HG03565 (cell line): ENCODE data around the gene WDR31.
A peak's percentile ranks its signal among the peaks of the same experiment; 100 is the strongest.
"Not testable (repeated sequence)": the region's sequence is repeated elsewhere in the genome, so short reads cannot be mapped to it uniquely, and the experiment has no call there.

Experiments used
- ATAC-seq: cut with Tn5 transposase; IDR thresholded peaks from one replicate; pipeline ENCODE4 v1.9.1; 2021; ENCODE audit warnings: mild to moderate bottlenecking, moderate library complexity; ENCODE audit not compliant: unreplicated experiment

The WDR31 gene

DNA sequence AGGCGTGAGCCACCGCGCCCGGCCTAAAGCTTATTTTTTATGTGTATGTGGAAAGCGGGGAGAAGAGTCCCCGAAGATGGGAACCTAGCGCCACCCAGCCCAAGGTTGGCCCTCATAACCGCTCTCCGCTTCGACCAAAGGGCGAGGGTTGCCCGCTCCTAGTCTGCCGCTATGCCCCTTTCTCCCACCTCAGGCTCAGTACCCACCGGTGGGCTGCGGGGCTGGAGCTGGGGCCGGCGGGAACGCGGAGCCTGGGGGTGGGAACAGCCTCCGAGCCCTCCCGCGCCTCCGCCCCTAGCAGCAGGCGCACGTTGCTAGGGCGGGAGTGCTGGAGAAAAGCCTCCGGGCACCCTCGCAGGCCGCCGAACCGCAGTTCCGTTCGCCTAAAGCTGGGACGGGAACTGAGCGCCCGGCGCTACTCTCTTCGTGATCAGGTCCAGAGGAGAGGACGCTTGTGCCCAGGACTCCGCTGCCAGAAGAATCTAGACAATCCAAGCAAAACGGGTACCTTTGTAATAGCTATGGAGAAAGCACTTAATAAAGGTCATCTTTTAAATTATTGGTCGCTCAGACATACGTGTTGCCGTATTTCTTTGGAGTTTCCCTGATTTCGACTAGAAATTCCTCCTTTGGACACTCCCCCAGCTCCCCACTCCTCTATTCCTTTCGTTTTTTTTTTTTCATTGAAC is at the start of gene WDR31:
WDR31 (minus strand) TSS at position 265 of the 689 bp plus-strand sequence. CDS start 8,253 bp downstream, outside the sequence.
- peak; percentile 87 for ATAC-seq

DNA sequence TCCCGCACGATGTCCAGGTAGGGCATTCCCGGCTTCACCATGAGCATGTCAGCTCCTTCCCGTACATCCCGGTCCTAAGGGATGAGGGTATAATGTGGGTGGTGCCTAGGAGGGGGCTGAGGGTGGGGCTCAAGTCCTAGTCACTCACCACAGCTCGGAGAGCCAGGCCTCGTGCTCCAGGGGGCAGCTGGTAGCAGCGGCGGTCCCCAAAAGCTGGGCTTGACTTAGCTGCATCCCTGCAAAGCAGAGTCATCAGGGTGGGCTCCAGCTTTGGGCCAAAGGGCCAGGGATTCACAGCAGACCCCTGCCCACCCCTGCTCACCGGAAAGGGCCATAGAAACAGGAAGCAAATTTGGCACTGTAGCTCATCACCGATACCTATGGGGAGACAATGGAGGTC is 49.4 kb upstream of the WDR31 start:
- ATAC-seq = no peak

GRCh38 chr9:113388833-113389232 is 48.8 kb upstream of the WDR31 start:
- ATAC-seq = no peak

DNA sequence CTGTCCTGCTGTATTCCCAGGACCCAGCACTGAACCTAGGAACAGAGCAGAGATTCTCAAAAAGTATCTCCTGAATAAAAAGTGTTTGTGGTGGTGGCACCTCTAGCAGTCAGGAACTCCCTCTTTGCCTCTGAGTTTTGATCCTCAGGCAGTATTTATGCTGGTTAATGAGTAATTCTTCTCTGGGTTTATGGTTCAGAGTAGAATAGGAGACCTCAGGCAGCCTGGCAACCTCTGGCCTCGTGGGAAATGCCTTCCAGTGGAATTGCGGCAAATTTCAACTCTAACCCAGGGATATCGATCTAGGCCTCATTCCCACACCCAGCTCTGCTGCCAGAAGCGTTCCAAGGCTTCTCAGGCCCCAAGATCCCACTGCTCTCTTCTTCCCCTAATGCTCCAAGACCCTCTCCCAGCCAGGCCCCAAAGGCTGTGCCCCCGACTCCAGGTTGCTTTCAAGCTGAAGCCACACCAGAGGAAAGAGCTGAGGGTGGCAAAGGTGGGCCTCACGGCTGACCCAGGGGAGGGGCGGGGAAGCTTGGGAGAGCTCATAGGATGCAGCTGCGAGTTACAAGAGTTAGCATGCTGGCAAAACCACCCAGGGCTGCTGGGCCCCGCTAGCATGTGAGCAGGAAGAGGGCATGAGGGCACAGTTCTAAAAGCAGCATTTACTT is 47.6 kb upstream of the WDR31 start:
- no peak for ATAC-seq

DNA sequence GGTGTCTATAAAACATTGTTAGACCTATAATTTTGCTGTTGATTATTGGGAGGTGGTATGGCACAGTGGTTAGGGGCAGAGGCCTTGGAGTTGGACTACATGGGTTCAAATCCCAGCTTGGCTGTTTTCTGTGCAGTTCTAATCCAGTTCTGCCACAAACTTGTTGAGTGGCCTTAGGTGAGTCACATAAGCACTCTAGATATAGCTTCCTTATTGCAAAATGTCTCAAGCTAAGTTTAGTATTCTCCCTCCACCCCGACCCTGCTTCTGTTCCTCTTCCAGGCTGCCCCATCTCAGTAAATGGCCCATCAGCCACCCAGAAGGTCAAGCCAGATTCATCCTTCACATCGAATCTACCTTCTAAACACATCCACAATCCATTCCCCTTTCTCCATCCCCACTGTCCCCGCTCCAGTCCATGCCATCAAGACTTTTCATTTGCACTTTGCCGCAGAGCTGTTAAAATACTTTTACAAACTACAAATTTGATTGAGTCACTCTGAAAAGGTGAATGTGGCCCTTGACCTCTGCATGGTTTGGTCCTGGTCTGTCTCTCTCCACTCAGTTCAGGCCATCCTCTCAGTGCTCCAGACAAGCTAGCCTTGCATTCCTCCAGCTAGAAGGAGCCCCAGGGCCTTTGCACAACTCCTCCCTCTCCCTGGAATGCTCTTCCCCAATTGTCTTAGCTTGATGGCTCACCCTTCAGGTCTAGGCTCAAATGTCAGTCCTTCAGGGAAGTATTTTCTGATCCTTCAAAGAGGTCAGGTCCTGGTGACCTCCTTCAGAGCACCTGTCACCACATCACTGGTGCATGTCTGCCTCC is 46.7 kb upstream of the WDR31 start:
- no peak for ATAC-seq

- ATAC-seq = no peak
Observed at GRCh38 chr9:113381909-113382411, 41.9 kb upstream of the WDR31 start.

DNA sequence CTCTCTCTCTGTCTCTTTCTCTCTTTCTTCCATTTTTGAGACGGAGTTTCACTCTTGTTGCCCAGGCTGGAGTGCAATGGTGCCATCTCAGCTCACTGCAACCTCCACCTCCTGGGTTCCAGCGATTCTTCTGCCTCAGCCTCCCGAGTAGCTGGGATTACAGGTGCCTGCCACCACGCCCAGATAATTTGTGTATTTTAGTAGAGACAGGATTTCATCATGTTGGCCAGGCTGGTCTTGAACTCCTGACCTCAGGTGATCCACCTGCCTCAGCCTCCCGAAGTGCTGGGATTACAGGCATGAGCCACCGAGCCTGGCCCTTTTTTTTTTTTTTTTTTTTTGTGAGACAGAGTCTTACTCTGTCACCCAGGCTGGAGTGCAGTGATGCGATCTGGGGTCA is 41.4 kb upstream of the WDR31 start:
- not testable (repeated sequence) for ATAC-seq

GRCh38 chr9:113380869-113381378 is 40.8 kb upstream of the WDR31 start:
- peak; percentile 48 for ATAC-seq

- ATAC-seq = not testable (repeated sequence)
Observed at GRCh38 chr9:113379829-113380210, 39.7 kb upstream of the WDR31 start.

DNA sequence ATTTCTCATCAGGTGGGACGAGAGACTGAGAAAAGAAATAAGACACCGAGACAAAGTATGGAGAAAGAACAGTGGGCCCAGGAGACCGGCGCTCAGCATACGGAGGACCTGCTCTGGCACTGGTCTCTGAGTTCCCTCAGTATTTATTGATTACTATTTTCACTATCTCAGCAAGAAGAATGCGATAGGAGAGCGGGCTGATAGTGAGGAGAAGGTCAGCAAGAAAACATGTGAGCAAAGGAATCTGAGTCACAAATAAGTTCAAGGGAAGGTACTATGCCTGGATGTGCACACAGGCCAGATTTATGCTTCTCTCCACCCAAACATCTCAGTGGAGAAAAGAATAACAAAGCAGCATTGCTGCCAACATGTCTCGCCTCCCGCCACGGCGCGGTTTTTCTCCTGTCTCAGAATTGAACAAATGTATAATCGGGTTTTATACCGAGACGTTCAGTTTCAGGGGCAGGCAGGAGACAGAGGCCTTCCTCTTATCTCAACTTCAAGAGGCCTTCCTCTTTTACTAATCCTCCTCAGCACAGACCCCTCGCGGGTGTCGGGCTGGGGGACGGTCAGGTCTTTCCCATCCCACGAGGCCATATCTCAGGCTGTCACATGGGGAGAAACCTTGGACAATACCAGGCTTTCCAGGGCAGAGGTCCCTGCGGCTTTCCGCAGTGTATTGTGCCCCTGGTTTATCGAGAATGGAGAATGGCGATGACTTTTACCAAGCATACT is 39.2 kb upstream of the WDR31 start:
- not testable (repeated sequence) for ATAC-seq

GRCh38 chr9:113376634-113377567 is 36.8 kb upstream of the WDR31 start, which contains the start of gene HDHD3:
HDHD3 (minus strand) TSS chr9:113376986; CDS start chr9:113374354, 2,632 bp downstream.
- peak; percentile 72 for ATAC-seq

GRCh38 chr9:113375057-113376023 is 35.3 kb upstream of the WDR31 start:
- ATAC-seq = no peak

- no peak for ATAC-seq
Observed at GRCh38 chr9:113373676-113374392, 33.8 kb upstream of the WDR31 start.

GRCh38 chr9:113373256-113373655 is 33.2 kb upstream of the WDR31 start:
- no peak for ATAC-seq

GRCh38 chr9:113372059-113372458 is 32.0 kb upstream of the WDR31 start:
- no peak for ATAC-seq

DNA sequence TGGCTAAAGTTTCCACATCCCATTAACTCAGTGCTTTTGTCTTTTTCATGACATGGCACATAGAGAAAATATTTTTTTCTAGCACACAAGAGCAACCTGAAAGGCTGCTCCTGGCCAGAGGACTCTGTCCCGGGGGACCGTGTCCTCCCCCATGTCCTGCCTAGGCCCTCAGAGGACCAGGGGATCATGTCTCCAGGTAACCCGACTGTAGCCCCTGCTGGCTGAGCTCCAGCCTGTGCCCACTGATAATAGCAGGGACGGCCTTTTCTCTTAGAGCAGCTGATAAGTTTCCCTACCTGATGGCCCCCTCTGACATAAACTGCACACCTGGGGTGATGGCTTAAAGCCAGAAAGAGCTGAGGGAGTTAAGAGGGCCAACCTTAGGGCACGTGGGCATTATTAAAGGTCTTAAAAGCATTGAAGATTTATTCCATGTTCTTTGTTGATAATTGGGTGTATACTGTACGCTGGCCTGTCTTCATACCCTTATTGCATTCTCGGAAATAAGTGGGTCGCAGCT is 30.8 kb upstream of the WDR31 start:
- no peak for ATAC-seq

DNA sequence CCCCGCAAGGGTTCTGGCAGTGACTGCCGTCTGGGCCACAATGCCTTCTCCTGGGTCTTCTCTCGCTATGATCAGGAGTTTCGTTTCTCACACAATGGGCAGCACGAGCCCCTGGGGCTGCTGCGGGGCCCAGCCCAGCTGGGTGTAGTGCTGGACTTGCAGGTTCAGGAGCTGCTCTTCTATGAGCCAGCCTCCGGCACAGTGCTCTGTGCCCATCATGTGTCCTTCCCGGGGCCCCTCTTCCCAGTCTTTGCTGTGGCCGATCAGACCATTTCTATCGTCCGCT is 29.7 kb upstream of the WDR31 start:
- no peak for ATAC-seq
